ENCODE measurements around the gene CFAP221.

DNA sequence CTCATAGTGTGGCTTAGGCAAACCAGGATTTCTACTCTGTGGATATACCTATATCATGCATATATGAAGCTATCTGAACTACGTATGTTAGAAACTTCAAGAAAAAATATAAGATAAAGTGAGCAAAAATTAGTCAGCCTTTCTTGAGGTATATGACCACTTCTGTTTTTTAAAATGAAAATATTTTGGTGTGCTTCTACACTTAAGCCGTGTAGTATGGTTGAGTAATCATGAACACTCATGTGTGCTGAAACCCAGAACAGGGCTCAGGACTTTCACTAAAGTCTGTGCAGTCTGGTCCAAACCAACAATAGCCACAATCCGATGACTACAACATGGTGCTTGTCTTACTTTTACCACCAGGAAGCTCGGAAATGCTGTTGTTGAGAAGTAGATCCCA lies 85.9 kb downstream of the CFAP221 start:
- TF ChIP-seq, protein P1, sequence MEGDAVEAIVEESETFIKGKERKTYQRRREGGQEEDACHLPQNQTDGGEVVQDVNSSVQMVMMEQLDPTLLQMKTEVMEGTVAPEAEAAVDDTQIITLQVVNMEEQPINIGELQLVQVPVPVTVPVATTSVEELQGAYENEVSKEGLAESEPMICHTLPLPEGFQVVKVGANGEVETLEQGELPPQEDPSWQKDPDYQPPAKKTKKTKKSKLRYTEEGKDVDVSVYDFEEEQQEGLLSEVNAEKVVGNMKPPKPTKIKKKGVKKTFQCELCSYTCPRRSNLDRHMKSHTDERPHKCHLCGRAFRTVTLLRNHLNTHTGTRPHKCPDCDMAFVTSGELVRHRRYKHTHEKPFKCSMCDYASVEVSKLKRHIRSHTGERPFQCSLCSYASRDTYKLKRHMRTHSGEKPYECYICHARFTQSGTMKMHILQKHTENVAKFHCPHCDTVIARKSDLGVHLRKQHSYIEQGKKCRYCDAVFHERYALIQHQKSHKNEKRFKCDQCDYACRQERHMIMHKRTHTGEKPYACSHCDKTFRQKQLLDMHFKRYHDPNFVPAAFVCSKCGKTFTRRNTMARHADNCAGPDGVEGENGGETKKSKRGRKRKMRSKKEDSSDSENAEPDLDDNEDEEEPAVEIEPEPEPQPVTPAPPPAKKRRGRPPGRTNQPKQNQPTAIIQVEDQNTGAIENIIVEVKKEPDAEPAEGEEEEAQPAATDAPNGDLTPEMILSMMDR (conservative IDR thresholded peaks at IDR 0.05; ENCODE audit: low read length), result no peak
- TF ChIP-seq EZH2phosphoT487 (IDR thresholded peaks at IDR 0.05; ENCODE audit: borderline replicate concordance, low read depth, low read length), result no peak
